Hepatocyte (in vitro differentiated cells): Measurements from ENCODE around the gene MRPS9. TPM values are rescaled to one million over a fixed set of nuclear protein-coding genes. Genes with fewer than 3 reads are reported as not detected.

Experiments
- DNase-seq: peaks from one replicate; pipeline ENCODE4 v3.0.0-alpha.2; 2016; ENCODE audit warnings: low spot score
- H2AFZ ChIP-seq: fragments of 200-600 bp; sonication (generic); 2 replicates; pipeline ENCODE4 v1.6.0; 2016; ENCODE audit warnings: antibody characterized with exemption, mild to moderate bottlenecking
- H3K27ac ChIP-seq: fragments of 200-600 bp; sonication (generic); 2 replicates; pipeline ENCODE4 v1.5.1; 2016; ENCODE audit warnings: mild to moderate bottlenecking
- H3K27me3 ChIP-seq: fragments of 200-600 bp; sonication (generic); 2 replicates; pipeline ENCODE4 v1.6.1; 2016
- H3K36me3 ChIP-seq: fragments of 200-600 bp; sonication (generic); replicated peaks from 2 replicates; pipeline ENCODE4 v1.5.1; 2016; ENCODE audit warnings: low read depth; ENCODE audit not compliant: insufficient read depth
- H3K4me1 ChIP-seq: fragments of 200-600 bp; sonication (generic); 2 replicates; pipeline ENCODE4 v1.5.1; 2016; ENCODE audit warnings: mild to moderate bottlenecking, moderate library complexity; ENCODE audit not compliant: insufficient read depth
- H3K4me2 ChIP-seq: fragments of 200-600 bp; sonication (generic); 2 replicates; pipeline ENCODE4 v1.6.0; 2016
- H3K4me3 ChIP-seq: fragments of 200-600 bp; sonication (generic); 2 replicates; pipeline ENCODE4 v1.5.1; 2016; ENCODE audit warnings: mild to moderate bottlenecking
- H3K79me2 ChIP-seq: fragments of 200-600 bp; sonication (generic); 2 replicates; pipeline ENCODE4 v1.6.0; 2017; ENCODE audit warnings: mild to moderate bottlenecking
- H3K9me2 ChIP-seq: fragments of 200-600 bp; sonication (generic); replicated peaks from 2 replicates; pipeline ENCODE4 v1.6.0; 2017; ENCODE audit warnings: mild to moderate bottlenecking; ENCODE audit not compliant: insufficient read depth
- H3K9me3 ChIP-seq: fragments of 200-600 bp; sonication (generic); 2 replicates; pipeline ENCODE4 v1.5.1; 2016; ENCODE audit warnings: low read depth, mild to moderate bottlenecking
- H4K20me1 ChIP-seq: fragments of 200-600 bp; sonication (generic); 2 replicates; pipeline ENCODE4 v1.6.0; 2016; ENCODE audit warnings: mild to moderate bottlenecking; ENCODE audit not compliant: insufficient read depth, poor library complexity, severe bottlenecking
- CTCF ChIP-seq: fragments of 200-600 bp; sonication (generic); IDR thresholded peaks from 2 replicates; pipeline ENCODE4 v1.5.1; 2016; ENCODE audit warnings: antibody characterized with exemption, mild to moderate bottlenecking; ENCODE audit not compliant: poor library complexity
- EZH2 ChIP-seq: fragments of 200-600 bp; sonication (generic); IDR thresholded peaks from 2 replicates; pipeline ENCODE4 v1.6.1; 2016; ENCODE audit warnings: antibody characterized with exemption, mild to moderate bottlenecking, borderline replicate concordance
- EZH2phosphoT487 ChIP-seq: fragments of 200-600 bp; sonication (generic); IDR thresholded peaks from one replicate; pipeline ENCODE4 v1.6.1; 2018; ENCODE audit warnings: antibody characterized with exemption, mild to moderate bottlenecking, low read depth, moderate library complexity; ENCODE audit not compliant: unreplicated experiment, severe bottlenecking
- WGBS: methylation state at CpG from one replicate; pipeline ENCODE4 v1.1.6; 2016; ENCODE audit warnings: low lambda C conversion rate; ENCODE audit errors: missing lambda C conversion rate; 5-methylcytosine and 5-hydroxymethylcytosine counted together
- polyA plus RNA-seq: library from polyadenylated mRNA; unstranded; fragments of >200 nt; fragmentation: Nextera tagmentation; extraction: Ambion mirVana; gene quantifications from 2 replicates; pipeline ENCODE4 v1.2.1, GENCODE V29; 2016
- total RNA-seq: library from RNA; depleted of rRNA; stranded (reverse); fragments of >200 nt; gene quantifications from 2 replicates; pipeline ENCODE4 v1.2.3, GENCODE V29; 2014

Gene MRPS9
- total and polyA plus RNA-seq, 2 experiments from 2014 or later, result 30.8 to 35.0 TPM

GRCh38 chr2:105082107-105082506, 44.2 kb downstream of the MRPS9 start:
- Histone ChIP-seq H3K36me3 (no peaks in the 10 kb centered on the region), H2AFZ (no peak overlapping the region), H3K9me2 (no peaks in the 10 kb centered on the region), H3K79me2 (no peaks in the 10 kb centered on the region), H3K9me3 (no peaks in the 10 kb centered on the region), H3K27ac (no peak overlapping the region), H4K20me1 (no peaks in the 10 kb centered on the region), H3K27me3 (no peaks in the 10 kb centered on the region), H3K4me3 (no peak overlapping the region), H3K4me2 (no peak overlapping the region), H3K4me1 (no peaks in the 10 kb centered on the region)
- no peak for DNase-seq
- WGBS, result 83% methylated on average over 8 of the region's 8 CpGs
- TF ChIP-seq EZH2 (no peak), CTCF (no peak), EZH2phosphoT487 (no peak)

GRCh38 chr2:105085525-105085924, 47.7 kb downstream of the MRPS9 start:
- Histone ChIP-seq H3K4me2 (no peak overlapping the region), H3K36me3 (no peaks in the 10 kb centered on the region), H3K4me1 (no peaks in the 10 kb centered on the region), H4K20me1 (no peaks in the 10 kb centered on the region), H3K9me3 (no peaks in the 10 kb centered on the region), H2AFZ (no peak overlapping the region), H3K4me3 (no peak overlapping the region), H3K27me3 (no peaks in the 10 kb centered on the region), H3K79me2 (no peaks in the 10 kb centered on the region), H3K27ac (no peak overlapping the region), H3K9me2 (no peaks in the 10 kb centered on the region)
- TF ChIP-seq EZH2phosphoT487 (no peak), EZH2 (no peak), CTCF (no peak)
- WGBS, result 90% methylated on average over 1 of the region's 1 CpG
- no peak for DNase-seq

- no peak overlapping the region for H3K4me3 ChIP-seq
- H3K9me3 ChIP-seq, result no peaks in the 10 kb centered on the region
- no peaks in the 10 kb centered on the region for H3K9me2 ChIP-seq
- no peak for TF ChIP-seq EZH2
- TF ChIP-seq EZH2phosphoT487, result no peak
- TF ChIP-seq CTCF, result no peak
- no peaks in the 10 kb centered on the region for H3K27me3 ChIP-seq
- DNase-seq, result no peak
- no peaks in the 10 kb centered on the region for H4K20me1 ChIP-seq
- no peaks in the 10 kb centered on the region for H3K36me3 ChIP-seq
- H2AFZ ChIP-seq, result no peak overlapping the region
- no peaks in the 10 kb centered on the region for H3K4me1 ChIP-seq
- no peak overlapping the region for H3K4me2 ChIP-seq
- no peak overlapping the region for H3K27ac ChIP-seq
- no peaks in the 10 kb centered on the region for H3K79me2 ChIP-seq
- 96% methylated on average over 1 of the region's 1 CpG for WGBS
These were observed 49.4 kb downstream of the MRPS9 start for GRCh38 chr2:105087273-105087672.

- WGBS, result 88% methylated on average over 5 of the region's 5 CpGs
- Histone ChIP-seq H3K27ac (no peak overlapping the region), H3K4me3 (no peak overlapping the region), H3K36me3 (no peaks in the 10 kb centered on the region), H3K27me3 (no peaks in the 10 kb centered on the region), H3K79me2 (no peaks in the 10 kb centered on the region), H4K20me1 (no peaks in the 10 kb centered on the region), H3K9me3 (no peaks in the 10 kb centered on the region), H3K4me2 (no peak overlapping the region), H2AFZ (no peak overlapping the region), H3K4me1 (no peaks in the 10 kb centered on the region), H3K9me2 (no peaks in the 10 kb centered on the region)
- TF ChIP-seq EZH2 (no peak), EZH2phosphoT487 (no peak), CTCF (no peak)
- DNase-seq, result no peak
These were observed 52.2 kb downstream of the MRPS9 start for GRCh38 chr2:105090091-105090490.
